ENCODE measurements around the gene ACVR1B.

GRCh38 chr12:51980051-51980808, 28.7 kb downstream of the ACVR1B start:
- peak; percentile 78 to 94 (median 83) for TF ChIP-seq CTCF (IDR thresholded peaks at IDR 0.05)
- no peak for TF ChIP-seq POLR2A (IDR thresholded peaks at IDR 0.05)
